ENCODE results near the gene BEX3. TPM values are rescaled to one million over a fixed set of nuclear protein-coding genes. Genes with fewer than 3 reads are reported as not detected.
"Not testable (repeated sequence)": the region's sequence is repeated elsewhere in the genome, so short reads cannot be mapped to it uniquely, and the experiment has no call there.

The BEX3 gene
- total and polyA plus RNA-seq, 4 donors = 64.8 to 237 (median 142) TPM

GRCh38 chrX:103405009-103405333 lies 28.6 kb downstream of the BEX3 start:
- peak overlapping the region in 1 of 2 donors; percentile 91 for H3K27ac ChIP-seq (ENCODE audit: low read depth in 1 of 2, low read length in 2 of 2)
- H3K4me3 ChIP-seq (ENCODE audit: low read length in 2 of 2) = peak overlapping the region; percentile 43 to 82
- no peak for DNase-seq
- ATAC-seq (ENCODE audit: low FRiP score) = no peak
- no peaks in the 10 kb centered on the region for H3K9me3 ChIP-seq (ENCODE audit: control insufficient read depth, low read length)
- no peaks in the 10 kb centered on the region for H3K36me3 ChIP-seq (ENCODE audit: control insufficient read depth in 1 of 2, insufficient read depth in 2 of 2, low read length in 1 of 2)
- no peaks in the 10 kb centered on the region for H3K27me3 ChIP-seq (ENCODE audit: control insufficient read depth in 1 of 2, insufficient read depth in 2 of 2, low read length in 1 of 2)
- H3K4me1 ChIP-seq (ENCODE audit: control insufficient read depth in 1 of 2, insufficient read depth in 2 of 2, low read length in 2 of 2) = no peaks in the 10 kb centered on the region
- intact Hi-C loops (cut with DNase I) = no loop called here
- WGBS, 2 donors = 3 to 14% methylated on average over 7 of the region's 7 CpGs

- Histone ChIP-seq H3K27me3 (ENCODE audit: control insufficient read depth in 1 of 2, insufficient read depth in 2 of 2, low read length in 1 of 2) (no peaks in the 10 kb centered on the region), H3K27ac (ENCODE audit: low read depth in 1 of 2, low read length in 2 of 2) (no peak overlapping the region), H3K4me1 (ENCODE audit: control insufficient read depth in 1 of 2, insufficient read depth in 2 of 2, low read length in 2 of 2) (no peaks in the 10 kb centered on the region), H3K4me3 (ENCODE audit: low read length in 2 of 2) (no peak overlapping the region), H3K36me3 (ENCODE audit: control insufficient read depth in 1 of 2, insufficient read depth in 2 of 2, low read length in 1 of 2) (no peaks in the 10 kb centered on the region), H3K9me3 (ENCODE audit: control insufficient read depth, low read length) (no peaks in the 10 kb centered on the region)
- no peak for DNase-seq
- ATAC-seq (ENCODE audit: low FRiP score) = no peak
- intact Hi-C loops (cut with DNase I) = no loop called here
- WGBS, 2 donors = 74 to 100% methylated on average over 1 of the region's 1 CpG
Measured at GRCh38 chrX:103406256-103406655, 29.9 kb downstream of the BEX3 start.

GRCh38 chrX:103407776-103408175 lies 31.4 kb downstream of the BEX3 start:
- H3K9me3 ChIP-seq (ENCODE audit: control insufficient read depth, low read length) = no peaks in the 10 kb centered on the region
- H3K4me3 ChIP-seq (ENCODE audit: low read length in 2 of 2) = no peak overlapping the region
- H3K27me3 ChIP-seq (ENCODE audit: control insufficient read depth in 1 of 2, insufficient read depth in 2 of 2, low read length in 1 of 2) = no peaks in the 10 kb centered on the region
- no peaks in the 10 kb centered on the region for H3K4me1 ChIP-seq (ENCODE audit: control insufficient read depth in 1 of 2, insufficient read depth in 2 of 2, low read length in 2 of 2)
- DNase-seq = no peak
- intact Hi-C loops (cut with DNase I) = no loop called here
- WGBS, 2 donors = 78 to 92% methylated on average over 2 of the region's 2 CpGs
- H3K36me3 ChIP-seq (ENCODE audit: control insufficient read depth in 1 of 2, insufficient read depth in 2 of 2, low read length in 1 of 2) = no peaks in the 10 kb centered on the region
- H3K27ac ChIP-seq (ENCODE audit: low read depth in 1 of 2, low read length in 2 of 2) = no peak overlapping the region
- ATAC-seq (ENCODE audit: low FRiP score) = no peak

GRCh38 chrX:103411721-103412120 lies 35.4 kb downstream of the BEX3 start:
- H3K4me1 ChIP-seq (ENCODE audit: control insufficient read depth in 1 of 2, insufficient read depth in 2 of 2, low read length in 2 of 2); intact Hi-C loops (cut with DNase I); H3K27ac ChIP-seq (ENCODE audit: low read depth in 1 of 2, low read length in 2 of 2); ATAC-seq (ENCODE audit: low FRiP score); DNase-seq; H3K27me3 ChIP-seq (ENCODE audit: control insufficient read depth in 1 of 2, insufficient read depth in 2 of 2, low read length in 1 of 2); H3K36me3 ChIP-seq (ENCODE audit: control insufficient read depth in 1 of 2, insufficient read depth in 2 of 2, low read length in 1 of 2); H3K9me3 ChIP-seq (ENCODE audit: control insufficient read depth, low read length); H3K4me3 ChIP-seq (ENCODE audit: low read length in 2 of 2): not testable (repeated sequence)
- WGBS, 2 donors = 67 to 100% methylated on average over 2 of the region's 2 CpGs

GRCh38 chrX:103413705-103414387 lies 37.5 kb downstream of the BEX3 start:
- no peaks in the 10 kb centered on the region for H3K36me3 ChIP-seq (ENCODE audit: control insufficient read depth in 1 of 2, insufficient read depth in 2 of 2, low read length in 1 of 2)
- WGBS, 2 donors = 73 to 83% methylated on average over 8 of the region's 8 CpGs
- intact Hi-C loops (cut with DNase I) = no loop called here
- H3K27me3 ChIP-seq (ENCODE audit: control insufficient read depth in 1 of 2, insufficient read depth in 2 of 2, low read length in 1 of 2) = no peaks in the 10 kb centered on the region
- no peak overlapping the region for H3K27ac ChIP-seq (ENCODE audit: low read depth in 1 of 2, low read length in 2 of 2)
- H3K4me1 ChIP-seq (ENCODE audit: control insufficient read depth in 1 of 2, insufficient read depth in 2 of 2, low read length in 2 of 2) = no peaks in the 10 kb centered on the region
- H3K9me3 ChIP-seq (ENCODE audit: control insufficient read depth, low read length) = no peaks in the 10 kb centered on the region
- DNase-seq = no peak
- H3K4me3 ChIP-seq (ENCODE audit: low read length in 2 of 2) = no peak overlapping the region
- no peak for ATAC-seq (ENCODE audit: low FRiP score)

- ATAC-seq (ENCODE audit: low FRiP score) (no peak), DNase-seq (no peak)
- H3K27ac ChIP-seq (ENCODE audit: low read depth in 1 of 2, low read length in 2 of 2) = no peak overlapping the region
- H3K27me3 ChIP-seq (ENCODE audit: control insufficient read depth in 1 of 2, insufficient read depth in 2 of 2, low read length in 1 of 2) = no peaks in the 10 kb centered on the region
- intact Hi-C loops (cut with DNase I) = no loop called here
- no peak overlapping the region for H3K4me3 ChIP-seq (ENCODE audit: low read length in 2 of 2)
- H3K36me3 ChIP-seq (ENCODE audit: control insufficient read depth in 1 of 2, insufficient read depth in 2 of 2, low read length in 1 of 2) = no peaks in the 10 kb centered on the region
- 86 to 91% methylated on average over 7 of the region's 7 CpGs for WGBS, 2 donors
- no peaks in the 10 kb centered on the region for H3K9me3 ChIP-seq (ENCODE audit: control insufficient read depth, low read length)
- no peaks in the 10 kb centered on the region for H3K4me1 ChIP-seq (ENCODE audit: control insufficient read depth in 1 of 2, insufficient read depth in 2 of 2, low read length in 2 of 2)
Measured at GRCh38 chrX:103414561-103414960, 38.2 kb downstream of the BEX3 start.

GRCh38 chrX:103415068-103415467 lies 38.7 kb downstream of the BEX3 start:
- Histone ChIP-seq H3K4me1 (ENCODE audit: control insufficient read depth in 1 of 2, insufficient read depth in 2 of 2, low read length in 2 of 2) (no peaks in the 10 kb centered on the region), H3K27me3 (ENCODE audit: control insufficient read depth in 1 of 2, insufficient read depth in 2 of 2, low read length in 1 of 2) (no peaks in the 10 kb centered on the region), H3K36me3 (ENCODE audit: control insufficient read depth in 1 of 2, insufficient read depth in 2 of 2, low read length in 1 of 2) (no peaks in the 10 kb centered on the region), H3K9me3 (ENCODE audit: control insufficient read depth, low read length) (no peaks in the 10 kb centered on the region), H3K4me3 (ENCODE audit: low read length in 2 of 2) (no peak overlapping the region), H3K27ac (ENCODE audit: low read depth in 1 of 2, low read length in 2 of 2) (no peak overlapping the region)
- no peak for DNase-seq
- no peak for ATAC-seq (ENCODE audit: low FRiP score)
- 75 to 79% methylated on average over 6 of the region's 6 CpGs for WGBS, 2 donors
- intact Hi-C loops (cut with DNase I) = no loop called here

- ATAC-seq (ENCODE audit: low FRiP score) (no peak), DNase-seq (no peak)
- intact Hi-C loops (cut with DNase I) = no loop called here
- Histone ChIP-seq H3K4me3 (ENCODE audit: low read length in 2 of 2) (no peak overlapping the region), H3K27ac (ENCODE audit: low read depth in 1 of 2, low read length in 2 of 2) (no peak overlapping the region), H3K27me3 (ENCODE audit: control insufficient read depth in 1 of 2, insufficient read depth in 2 of 2, low read length in 1 of 2) (no peaks in the 10 kb centered on the region), H3K9me3 (ENCODE audit: control insufficient read depth, low read length) (no peaks in the 10 kb centered on the region), H3K4me1 (ENCODE audit: control insufficient read depth in 1 of 2, insufficient read depth in 2 of 2, low read length in 2 of 2) (no peaks in the 10 kb centered on the region), H3K36me3 (ENCODE audit: control insufficient read depth in 1 of 2, insufficient read depth in 2 of 2, low read length in 1 of 2) (no peaks in the 10 kb centered on the region)
Measured at GRCh38 chrX:103415528-103415927, 39.2 kb downstream of the BEX3 start.

GRCh38 chrX:103417370-103417769 lies 41.0 kb downstream of the BEX3 start:
- 42 to 91% methylated on average over 1 of the region's 1 CpG for WGBS, 2 donors
- no peak for ATAC-seq (ENCODE audit: low FRiP score)
- Histone ChIP-seq H3K4me3 (ENCODE audit: low read length in 2 of 2) (no peak overlapping the region), H3K27ac (ENCODE audit: low read depth in 1 of 2, low read length in 2 of 2) (no peak overlapping the region), H3K36me3 (ENCODE audit: control insufficient read depth in 1 of 2, insufficient read depth in 2 of 2, low read length in 1 of 2) (no peaks in the 10 kb centered on the region), H3K9me3 (ENCODE audit: control insufficient read depth, low read length) (no peaks in the 10 kb centered on the region), H3K27me3 (ENCODE audit: control insufficient read depth in 1 of 2, insufficient read depth in 2 of 2, low read length in 1 of 2) (no peaks in the 10 kb centered on the region), H3K4me1 (ENCODE audit: control insufficient read depth in 1 of 2, insufficient read depth in 2 of 2, low read length in 2 of 2) (no peaks in the 10 kb centered on the region)
- DNase-seq = no peak
- intact Hi-C loops (cut with DNase I) = no loop called here
